ENCODE data around the gene GRM4. TPM values are rescaled to one million over a fixed set of nuclear protein-coding genes. Genes with fewer than 3 reads are reported as not detected.

Gene GRM4
- total RNA-seq, 4 donors from 2014 or later: 0.35 to 2.2 TPM; not detected in 2

DNA sequence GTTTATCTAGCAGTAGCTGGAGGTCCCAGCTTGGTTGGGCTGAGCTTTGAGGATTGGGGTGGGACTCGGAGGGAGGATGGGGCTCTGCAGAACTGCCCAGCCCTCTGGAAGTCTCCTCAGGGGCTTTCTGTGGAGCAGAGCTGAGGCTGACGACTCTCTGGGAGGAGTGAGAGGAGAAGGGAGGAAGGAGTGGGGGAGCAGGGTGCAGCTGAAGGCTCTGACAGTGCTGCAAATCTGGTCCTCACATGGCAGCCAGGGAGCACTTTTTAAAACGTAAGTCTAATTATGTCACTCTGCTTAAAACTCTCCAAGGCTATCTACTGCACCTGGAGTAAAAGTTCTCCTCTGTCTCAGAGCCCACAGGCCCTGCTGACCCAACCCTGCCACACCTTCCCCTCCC is 32.4 kb downstream of the GRM4 start:
- H3K27ac ChIP-seq: no peak overlapping the region
- no peaks in the 10 kb centered on the region for H3K27me3 ChIP-seq
- H3K4me3 ChIP-seq: no peak overlapping the region
- TF ChIP-seq POLR2A (IDR thresholded peaks at IDR 0.05): no peak
- TF ChIP-seq, protein P1, sequence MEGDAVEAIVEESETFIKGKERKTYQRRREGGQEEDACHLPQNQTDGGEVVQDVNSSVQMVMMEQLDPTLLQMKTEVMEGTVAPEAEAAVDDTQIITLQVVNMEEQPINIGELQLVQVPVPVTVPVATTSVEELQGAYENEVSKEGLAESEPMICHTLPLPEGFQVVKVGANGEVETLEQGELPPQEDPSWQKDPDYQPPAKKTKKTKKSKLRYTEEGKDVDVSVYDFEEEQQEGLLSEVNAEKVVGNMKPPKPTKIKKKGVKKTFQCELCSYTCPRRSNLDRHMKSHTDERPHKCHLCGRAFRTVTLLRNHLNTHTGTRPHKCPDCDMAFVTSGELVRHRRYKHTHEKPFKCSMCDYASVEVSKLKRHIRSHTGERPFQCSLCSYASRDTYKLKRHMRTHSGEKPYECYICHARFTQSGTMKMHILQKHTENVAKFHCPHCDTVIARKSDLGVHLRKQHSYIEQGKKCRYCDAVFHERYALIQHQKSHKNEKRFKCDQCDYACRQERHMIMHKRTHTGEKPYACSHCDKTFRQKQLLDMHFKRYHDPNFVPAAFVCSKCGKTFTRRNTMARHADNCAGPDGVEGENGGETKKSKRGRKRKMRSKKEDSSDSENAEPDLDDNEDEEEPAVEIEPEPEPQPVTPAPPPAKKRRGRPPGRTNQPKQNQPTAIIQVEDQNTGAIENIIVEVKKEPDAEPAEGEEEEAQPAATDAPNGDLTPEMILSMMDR (IDR thresholded peaks at IDR 0.05): no peak
- H3K36me3 ChIP-seq: no peaks in the 10 kb centered on the region
- H3K4me1 ChIP-seq: no peaks in the 10 kb centered on the region
- DNase-seq: no peak
- intact Hi-C loops (cut with DNase I; ENCODE audit: low total_unique reads): no loop called here
- H3K9me3 ChIP-seq: no peaks in the 10 kb centered on the region

DNA sequence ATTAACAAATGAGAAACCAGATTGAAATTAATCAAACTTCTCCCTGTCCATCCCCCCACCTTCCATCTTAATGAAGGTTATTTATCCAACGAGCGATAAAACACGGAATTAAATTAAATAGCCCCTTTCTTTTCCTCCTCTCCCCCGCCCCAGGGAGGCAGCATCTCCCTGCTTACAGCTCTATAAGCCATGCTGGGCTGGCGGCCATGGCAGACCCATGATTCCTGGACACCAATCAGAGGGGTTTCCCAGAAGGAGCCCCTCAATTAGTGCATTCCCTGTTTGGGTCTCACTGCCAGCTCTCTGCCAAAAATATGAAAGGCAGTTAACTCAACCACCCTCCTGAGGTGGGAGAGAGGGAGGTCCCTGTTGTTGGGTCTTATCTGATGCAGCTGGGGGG is 33.8 kb downstream of the GRM4 start:
- no peaks in the 10 kb centered on the region for H3K27me3 ChIP-seq
- H3K9me3 ChIP-seq: no peaks in the 10 kb centered on the region
- no peaks in the 10 kb centered on the region for H3K4me1 ChIP-seq
- H3K4me3 ChIP-seq: no peak overlapping the region
- H3K27ac ChIP-seq: no peak overlapping the region
- TF ChIP-seq, protein P1 (IDR thresholded peaks at IDR 0.05): no peak
- TF ChIP-seq POLR2A (IDR thresholded peaks at IDR 0.05): no peak
- intact Hi-C loops (cut with DNase I; ENCODE audit: low total_unique reads): no loop called here
- no peak for DNase-seq
- no peaks in the 10 kb centered on the region for H3K36me3 ChIP-seq

DNA sequence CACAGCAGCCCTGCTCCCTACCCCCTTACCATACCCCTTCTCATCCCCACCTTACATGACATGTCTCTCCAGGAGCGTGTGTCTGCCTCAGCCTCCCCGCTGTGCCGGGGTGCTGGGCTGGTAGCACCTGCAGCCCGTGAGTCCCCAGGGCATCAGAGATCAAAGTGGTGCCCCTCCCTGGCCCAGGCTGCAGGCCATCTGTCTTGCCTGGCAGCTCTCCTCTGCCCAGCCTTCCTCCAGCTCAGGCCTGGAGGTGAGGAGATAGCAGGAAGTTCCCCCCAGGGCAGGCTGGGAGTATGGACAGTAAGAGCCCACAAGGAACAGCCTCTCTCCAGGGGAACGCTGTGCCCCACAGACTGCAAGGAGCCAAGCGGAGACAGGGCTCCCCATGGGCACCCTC is 35.3 kb downstream of the GRM4 start:
- no peaks in the 10 kb centered on the region for H3K9me3 ChIP-seq
- H3K27ac ChIP-seq: no peak overlapping the region
- no peaks in the 10 kb centered on the region for H3K4me1 ChIP-seq
- no peak overlapping the region for H3K4me3 ChIP-seq
- no peak for DNase-seq
- TF ChIP-seq, protein P1 (IDR thresholded peaks at IDR 0.05): no peak
- no peak for TF ChIP-seq POLR2A (IDR thresholded peaks at IDR 0.05)
- no peaks in the 10 kb centered on the region for H3K36me3 ChIP-seq
- intact Hi-C loops (cut with DNase I; ENCODE audit: low total_unique reads): no loop called here
- no peaks in the 10 kb centered on the region for H3K27me3 ChIP-seq

DNA sequence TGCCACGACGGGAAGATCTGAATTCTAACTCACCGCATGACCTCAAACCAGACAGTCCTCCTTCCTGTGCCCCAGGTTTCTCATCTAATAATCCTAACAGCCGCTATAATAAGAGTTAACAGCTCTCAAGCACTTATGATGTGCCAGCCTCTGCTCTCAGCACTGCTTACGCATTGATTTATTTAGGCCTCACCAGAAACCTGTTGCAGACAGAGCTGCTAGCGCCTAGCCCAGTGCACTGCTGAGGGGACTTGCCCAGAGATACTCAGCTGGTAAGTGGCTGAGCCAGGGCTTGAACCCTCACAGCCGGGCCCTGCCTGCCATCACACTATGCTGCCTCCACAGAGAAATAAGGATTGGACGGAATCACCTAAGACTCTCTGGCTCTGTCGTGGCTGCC is 37.7 kb downstream of the GRM4 start:
- Histone ChIP-seq H3K36me3 (no peaks in the 10 kb centered on the region), H3K9me3 (no peaks in the 10 kb centered on the region), H3K4me1 (no peaks in the 10 kb centered on the region), H3K4me3 (no peak overlapping the region), H3K27ac (no peak overlapping the region), H3K27me3 (no peaks in the 10 kb centered on the region)
- DNase-seq: no peak
- intact Hi-C loops (cut with DNase I; ENCODE audit: low total_unique reads): no loop called here
- TF ChIP-seq, protein P1 (IDR thresholded peaks at IDR 0.05): no peak
- no peak for TF ChIP-seq POLR2A (IDR thresholded peaks at IDR 0.05)

DNA sequence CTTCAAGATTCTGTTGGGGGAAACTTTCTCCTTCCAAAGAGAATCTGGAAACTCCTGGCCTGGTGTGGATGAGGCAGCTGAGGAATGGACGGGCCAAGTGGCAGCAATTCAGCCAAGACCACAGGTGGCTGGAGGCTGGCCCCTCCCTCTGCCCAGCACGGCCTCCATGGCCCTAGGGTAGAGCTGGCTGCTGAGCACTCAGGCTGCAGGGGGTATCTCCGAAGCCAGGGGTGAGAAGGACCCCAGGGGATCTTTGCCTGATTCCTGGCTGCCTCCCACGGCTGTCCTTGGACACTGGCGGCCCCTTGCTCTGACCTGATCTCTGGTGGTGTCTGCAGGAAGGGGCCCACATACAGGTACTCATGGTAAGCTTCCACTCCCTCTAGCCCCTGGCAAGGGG is 39.0 kb downstream of the GRM4 start:
- H3K9me3 ChIP-seq: no peaks in the 10 kb centered on the region
- TF ChIP-seq, protein P1 (IDR thresholded peaks at IDR 0.05): no peak
- TF ChIP-seq POLR2A (IDR thresholded peaks at IDR 0.05): no peak
- no peaks in the 10 kb centered on the region for H3K36me3 ChIP-seq
- intact Hi-C loops (cut with DNase I; ENCODE audit: low total_unique reads): no loop called here
- H3K4me1 ChIP-seq: no peaks in the 10 kb centered on the region
- H3K27ac ChIP-seq: no peak overlapping the region
- no peaks in the 10 kb centered on the region for H3K27me3 ChIP-seq
- no peak overlapping the region for H3K4me3 ChIP-seq
- DNase-seq: no peak

All from uterus (tissue), 4 donors.